Heart right ventricle (tissue), 16 donors: ENCODE measurements around the gene PPFIA3. TPM values are rescaled to one million over a fixed set of nuclear protein-coding genes. Genes with fewer than 3 reads are reported as not detected.

Experiments used
- ATAC-seq, 8 donors: fragments of 200-7000 bp; cut with Tn5 transposase; one replicate each; pipeline ENCODE4 v1.9.1; 2020; ENCODE audit warnings: mild to moderate bottlenecking in 8 of 8, moderate library complexity in 8 of 8, moderate number of reproducible peaks in 1 of 8
- DNase-seq, 2 donors: peaks; one replicate each; pipeline ENCODE4 v3.0.0-alpha.2; 2020
- H3K27ac ChIP-seq, 10 donors: fragments of 200-600 bp; sonication (generic) in 2 of 10; one replicate each; pipeline versions ENCODE4 v1.5.0 to v1.8.0; 2020 to 2022; ENCODE audit warnings: mild to moderate bottlenecking in 3 of 10
- H3K27me3 ChIP-seq, 7 donors: fragments of 200-600 bp; one replicate each; pipeline ENCODE4 v1.8.0; 2021 to 2022; ENCODE audit warnings: mild to moderate bottlenecking in 2 of 7
- H3K36me3 ChIP-seq, 9 donors: fragments of 200-600 bp; sonication (generic) in 1 of 9; one replicate each; pipeline versions ENCODE4 v1.5.0 to v1.8.0; 2020 to 2022; ENCODE audit warnings: mild to moderate bottlenecking in 2 of 9
- H3K4me1 ChIP-seq, 9 donors: fragments of 200-600 bp; sonication (generic) in 1 of 9; one replicate each; pipeline versions ENCODE4 v1.5.0 to v1.8.0; 2020 to 2022; ENCODE audit warnings: mild to moderate bottlenecking in 4 of 9
- H3K4me3 ChIP-seq, 10 donors: fragments of 200-600 bp; sonication (generic) in 2 of 10; one replicate each; pipeline versions ENCODE4 v1.5.0 to v1.8.0; 2020 to 2022; ENCODE audit warnings: mild to moderate bottlenecking in 7 of 10, moderate library complexity in 2 of 10
- H3K9me3 ChIP-seq, 11 donors: fragments of 200-600 bp in 10 of 11; sonication (generic) in 2 of 11; one replicate each; pipeline versions ENCODE4 v1.5.0 to v1.8.0; 2013 to 2022; ENCODE audit warnings: mild to moderate bottlenecking in 2 of 11, control low read depth in 1 of 11, moderate library complexity in 1 of 11
- WGBS, 2 donors: extraction: QIAGEN DNeasy Blood & Tissue Kit; methylation state at CpG; one replicate each; pipeline ENCODE4 v1.1.7; 2013; ENCODE audit warnings: inconsistent platforms in 1 of 2; 5-methylcytosine and 5-hydroxymethylcytosine counted together
- intact Hi-C, 10 donors: fragments of 100-400 bp; cut with DNase I; formaldehyde crosslinking; loops; one replicate each; pipeline versions ENCODE4 v1.11.1 to v1.14.2; 2022
- polyA plus RNA-seq, 2 donors: library from polyadenylated mRNA; stranded (reverse); fragments of 200-250 nt; gene quantifications; one replicate each; pipeline ENCODE4 v1.2.3, GENCODE V29; 2013
- total RNA-seq, 10 donors: library from RNA; stranded (reverse); fragmentation: NEBNext Ultra II Directional in 3 of 10; extraction: Animal tissue kit (Norgen Biotek cat#: 25700) in 3 of 10; gene quantifications; one replicate each; pipeline versions ENCODE4 v1.2.1 to v1.2.4, GENCODE V29; 2021 to 2023
- TF ChIP-seq, protein P1 (sequence below), 9 donors: fragments of 200-600 bp; sonication (generic) in 2 of 9; IDR thresholded peaks; one replicate each; pipeline versions ENCODE4 v1.5.0 to v1.8.0; 2021 to 2022; ENCODE audit warnings: antibody characterized with exemption in 9 of 9, mild to moderate bottlenecking in 5 of 9, moderate library complexity in 1 of 9
- donor health status: Arrhythmogenic right ventricular cardiomyopathy.
- donor health status: ischemic (EF 13 %, LVEDD 7.1; RV severe dilation, severe dysfunction).
- donor health status: healthy with polysubstance abuse.
- donor health status: DM: no; HTN: yes; CAD: no.
- donor health status: DM: no; HTN: no; CAD: no.
- donor health status: ischemic (EF 25% LVEDD 6.9; RV normal size, moderate dysfunction).
- donor health status: ischemic (EF 25% LVEDD 5.7; RV mildly dilated, moderate dysfunction).
- donor health status: healthy.
- donor health status: DM: yes; HTN: yes; CAD: no.
- donor health status: Ischemic cardiomyopathy.
- donor health status: ischemic (EF 35%, LVEDD 5.7; RV mildly dilated, moderate dysfunction).
- donor health status: nonischemic (EF 11% LVEDD 7.7; RV severe dilation, severe dysfunction).
- donor health status: DM: yes; HTN: yes; CAD: no.
- donor health status: PGD.
- donor health status: ischemic (EF 29% LVEDD 5.4; RV normal size, mild dysfunction).
- donor health status: nonischemic (EF 23%, LVEDD 6.1; RV moderate dilation, normal function).

Gene PPFIA3
- total and polyA plus RNA-seq, 12 donors = 3.6 to 16.7 (median 6.3) TPM

DNA sequence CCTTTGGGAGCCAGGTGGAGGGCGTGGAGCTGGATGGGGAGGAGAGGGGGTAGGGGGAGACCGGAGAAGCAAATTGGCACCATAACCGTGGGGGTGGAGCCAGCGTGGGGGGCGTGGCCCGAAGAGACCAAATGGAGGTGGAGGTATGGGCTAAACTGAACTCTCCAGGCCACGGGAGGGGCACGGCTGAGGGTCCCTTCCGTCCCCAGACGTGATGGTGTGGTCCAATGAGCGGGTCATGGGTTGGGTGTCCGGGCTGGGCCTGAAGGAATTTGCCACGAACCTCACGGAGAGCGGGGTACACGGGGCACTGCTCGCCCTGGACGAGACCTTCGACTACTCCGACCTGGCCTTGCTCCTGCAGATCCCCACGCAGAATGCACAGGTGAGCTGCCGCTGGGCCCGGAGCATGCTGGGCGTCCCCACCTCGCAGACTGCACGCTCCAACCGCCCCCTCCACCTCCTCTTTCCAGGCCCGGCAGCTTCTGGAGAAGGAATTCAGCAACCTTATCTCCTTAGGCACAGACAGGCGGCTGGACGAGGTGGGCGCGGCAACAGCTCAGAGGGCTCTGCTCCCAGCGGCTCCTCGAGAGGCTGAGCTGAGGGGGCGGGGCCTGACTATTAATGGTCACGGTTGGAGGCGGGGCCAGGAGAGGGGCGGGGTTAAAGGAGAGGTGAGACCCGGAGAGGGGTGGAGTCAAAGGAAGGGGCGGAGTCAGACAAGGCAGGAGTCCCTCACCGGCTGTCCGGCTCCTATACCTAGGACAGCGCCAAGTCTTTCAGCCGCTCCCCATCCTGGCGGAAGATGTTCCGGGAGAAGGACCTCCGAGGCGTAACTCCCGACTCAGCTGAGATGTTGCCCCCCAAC, 29.7 kb downstream of the PPFIA3 start:
- peaks cover 12 to 62% (median 48%) of the 10 kb centered on the region in 9 donors for H3K4me1 ChIP-seq

DNA sequence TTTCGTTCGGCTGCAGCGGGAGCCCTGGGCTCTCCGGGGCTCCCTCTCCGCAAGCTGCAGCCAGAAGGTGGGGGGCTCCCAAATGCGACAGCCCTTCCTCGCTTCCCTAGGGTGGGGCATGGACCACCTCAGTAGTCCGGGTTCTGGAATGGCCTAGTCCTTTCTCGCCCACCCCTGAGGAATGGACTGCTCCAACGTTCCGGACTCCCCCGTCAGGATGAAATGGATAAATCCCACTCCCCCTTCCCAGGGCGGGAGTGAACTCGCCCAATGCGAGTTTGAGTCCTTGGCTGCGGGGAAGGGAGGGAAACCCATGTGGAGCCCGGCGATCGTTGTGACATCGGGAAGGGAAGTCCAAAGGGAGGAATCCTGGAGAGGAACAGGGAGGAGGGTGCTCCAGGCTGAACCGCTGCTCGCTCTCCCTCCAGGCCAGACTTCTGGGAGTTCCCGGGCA, 30.3 kb downstream of the PPFIA3 start:
- no peaks in the 10 kb centered on the region for H3K36me3 ChIP-seq
- H3K27ac ChIP-seq = peak overlapping the region; percentile 75 to 97 (median 84)
- H3K4me1 ChIP-seq = peaks cover 12 to 64% (median 48%) of the 10 kb centered on the region in 9 donors
- 0% methylated on average over 23 of the region's 23 CpGs for WGBS, 2 donors
- DNase-seq (peak; percentile 67 to 81), ATAC-seq (peak; percentile 44 to 68 (median 56))
- peaks cover 0 to 40% (median 0%) of the 10 kb centered on the region in 7 donors for H3K27me3 ChIP-seq
- H3K9me3 ChIP-seq = no peaks in the 10 kb centered on the region
- intact Hi-C loops = loop anchor here in 8 of 10 donors (2.0 to 10.0 kb wide), 7 partner anchors 31 to 155 kb away; partner anchors contain the start of genes C19orf73 (in 2 of the 8), LIN7B (in 2 of the 8), PPFIA3 (in 2 of the 8) and GYS1 (in 1 of the 8)
- TF ChIP-seq, protein P1, sequence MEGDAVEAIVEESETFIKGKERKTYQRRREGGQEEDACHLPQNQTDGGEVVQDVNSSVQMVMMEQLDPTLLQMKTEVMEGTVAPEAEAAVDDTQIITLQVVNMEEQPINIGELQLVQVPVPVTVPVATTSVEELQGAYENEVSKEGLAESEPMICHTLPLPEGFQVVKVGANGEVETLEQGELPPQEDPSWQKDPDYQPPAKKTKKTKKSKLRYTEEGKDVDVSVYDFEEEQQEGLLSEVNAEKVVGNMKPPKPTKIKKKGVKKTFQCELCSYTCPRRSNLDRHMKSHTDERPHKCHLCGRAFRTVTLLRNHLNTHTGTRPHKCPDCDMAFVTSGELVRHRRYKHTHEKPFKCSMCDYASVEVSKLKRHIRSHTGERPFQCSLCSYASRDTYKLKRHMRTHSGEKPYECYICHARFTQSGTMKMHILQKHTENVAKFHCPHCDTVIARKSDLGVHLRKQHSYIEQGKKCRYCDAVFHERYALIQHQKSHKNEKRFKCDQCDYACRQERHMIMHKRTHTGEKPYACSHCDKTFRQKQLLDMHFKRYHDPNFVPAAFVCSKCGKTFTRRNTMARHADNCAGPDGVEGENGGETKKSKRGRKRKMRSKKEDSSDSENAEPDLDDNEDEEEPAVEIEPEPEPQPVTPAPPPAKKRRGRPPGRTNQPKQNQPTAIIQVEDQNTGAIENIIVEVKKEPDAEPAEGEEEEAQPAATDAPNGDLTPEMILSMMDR (IDR thresholded peaks at IDR 0.05) = no peak
- H3K4me3 ChIP-seq = peak overlapping the region; percentile 59 to 91 (median 69)

More for the DNA sequence above, 29.7 kb downstream of the PPFIA3 start:
- Histone ChIP-seq H3K36me3 (no peaks in the 10 kb centered on the region), H3K4me3 (peak overlapping the region; percentile 59 to 91 (median 69)), H3K27me3 (peaks cover 0 to 40% (median 0%) of the 10 kb centered on the region in 7 donors), H3K9me3 (no peaks in the 10 kb centered on the region), H3K27ac (peak overlapping the region; percentile 75 to 97 (median 84))
- TF ChIP-seq, protein P1 (IDR thresholded peaks at IDR 0.05) = no peak
- ATAC-seq (peak; percentile 79 to 89 (median 82)), DNase-seq (peak; percentile 98 to 99)
- intact Hi-C loops = loop anchor here in 8 of 10 donors (2.0 to 5.0 kb wide), 5 partner anchors 30 to 52 kb away; partner anchors contain the start of genes LIN7B (in 2 of the 8), C19orf73 (in 1 of the 8) and PPFIA3 (in 1 of the 8)
- WGBS, 2 donors = 1 to 2% methylated on average over 47 to 49 of the region's 49 CpGs

DNA sequence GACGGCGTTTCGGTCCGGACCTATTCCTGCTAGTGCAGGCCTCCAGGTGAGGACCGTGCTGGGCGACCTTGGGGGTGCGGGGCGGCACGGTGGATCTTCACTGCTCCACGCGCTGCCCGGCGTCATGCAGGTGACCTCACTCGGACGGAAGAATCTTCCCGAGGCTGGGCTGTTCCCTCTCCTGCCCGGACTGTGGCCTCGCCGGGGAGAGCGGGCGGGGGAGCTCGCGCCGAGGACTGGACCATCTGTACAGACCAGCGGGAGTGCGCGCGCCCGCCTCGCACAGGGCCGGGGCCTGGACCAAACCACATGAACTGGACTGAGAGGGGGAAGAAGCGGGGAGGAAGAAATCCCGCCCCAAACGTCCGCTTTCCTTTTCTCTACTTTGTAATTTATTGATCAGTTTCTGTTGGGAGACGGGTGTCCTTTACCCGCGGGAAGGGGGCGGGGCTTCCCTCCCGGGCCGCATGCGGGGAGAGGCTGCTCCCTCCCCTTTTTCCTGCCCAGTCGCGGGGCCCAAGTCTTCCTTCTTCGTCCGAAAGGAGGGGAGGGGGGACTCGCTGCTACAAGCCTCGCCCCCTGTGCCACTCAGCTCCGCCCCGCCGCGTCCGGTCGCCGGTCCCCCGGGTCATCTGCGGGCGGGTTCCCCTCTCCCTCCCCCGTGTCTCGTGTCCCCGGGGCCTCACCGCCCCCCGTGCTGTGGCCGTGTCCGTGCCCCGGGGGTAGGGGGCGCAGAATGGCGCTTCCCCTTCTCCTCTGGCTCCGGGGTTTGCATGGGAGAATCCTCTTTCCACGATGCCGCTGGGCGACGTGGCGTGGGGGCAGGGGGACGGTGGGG, 31.0 kb downstream of the PPFIA3 start:
- WGBS, 2 donors = 1% methylated on average over 64 to 74 of the region's 75 CpGs
- DNase-seq (peak; percentile 82 to 87), ATAC-seq (peak; percentile 60 to 79 (median 73))
- peak overlapping the region; percentile 59 to 91 (median 69) for H3K4me3 ChIP-seq
- TF ChIP-seq, protein P1 (IDR thresholded peaks at IDR 0.05) = peak in 1 of 9 donors; percentile 6
- H3K36me3 ChIP-seq = no peaks in the 10 kb centered on the region
- H3K27me3 ChIP-seq = peaks cover 0 to 40% (median 0%) of the 10 kb centered on the region in 7 donors
- no peaks in the 10 kb centered on the region for H3K9me3 ChIP-seq
- peak overlapping the region; percentile 75 to 97 (median 84) for H3K27ac ChIP-seq
- H3K4me1 ChIP-seq = peaks cover 12 to 59% (median 44%) of the 10 kb centered on the region in 9 donors
- intact Hi-C loops = loop anchor here in 3 of 10 donors (5.0 to 10.0 kb wide), 3 partner anchors 33 to 156 kb away; partner anchors contain the start of genes C19orf73 (in 1 of the 3), GYS1 (in 1 of the 3), PPFIA3 (in 1 of the 3) and RUVBL2 (in 1 of the 3)
